HCT116 (cell line): ENCODE measurements around the gene ATOH8. TPM values are rescaled to one million over a fixed set of nuclear protein-coding genes. Genes with fewer than 3 reads are reported as not detected.
"Not testable (repeated sequence)": the region's sequence is repeated elsewhere in the genome, so short reads cannot be mapped to it uniquely, and the experiment has no call there.

ENCODE experiments used
- ATAC-seq: fragments of 200-7000 bp; cut with Tn5 transposase; 2 replicates; pipeline ENCODE4 v1.9.1; 2020; ENCODE audit warnings: mild to moderate bottlenecking, moderate library complexity
- BruUV-seq: library from RNA; stranded (reverse); fragments of 400-500 nt; replicated peaks from 2 replicates; lab custom pipeline; 2021; lab: Mats Ljungman, UMichigan
- CTCF ChIA-PET: fragments of 300-600 bp; sonication (Branson Sonifier 250); formaldehyde crosslinking; loops from one replicate; lab custom pipeline; 2021; ENCODE audit warnings: antibody characterized with exemption; lab: Charles Lee
- POLR2A ChIA-PET: fragments of 300-600, 350-600 bp; sonication (Branson Sonifier 250); formaldehyde crosslinking; loops from one replicate; lab custom pipeline; 2021; ENCODE audit warnings: antibody characterized with exemption; lab: Charles Lee
- RAD21 ChIA-PET, 2 experiments: fragments of 300-600 bp; sonication (Branson Sonifier 250); formaldehyde crosslinking; loops; one replicate each; lab custom pipeline; 2023; ENCODE audit warnings: low total read pairs in 2 of 2; ENCODE audit not compliant: uncharacterized antibody in 2 of 2, unreplicated experiment in 2 of 2, low non-redundant PET in 1 of 2; lab: Charles Lee
- DNase-seq: peaks from one replicate; pipeline ENCODE4 v3.0.0-alpha.2; 2010; ENCODE audit warnings: low read depth, low spot score
- H2AFZ ChIP-seq: fragments of 200-600 bp; shearing (Covaris generic), sonication (generic); 2 replicates; pipeline ENCODE4 v1.6.1; 2017; ENCODE audit warnings: low read depth, mixed run types, mixed read lengths, antibody characterized with exemption, low read length; ENCODE audit not compliant: poor library complexity, severe bottlenecking
- H3K27ac ChIP-seq: 2 replicates; pipeline ENCODE4 v1.5.1; 2012; ENCODE audit warnings: low read depth, low read length
- H3K27me3 ChIP-seq: fragments of 200-600 bp; sonication (generic); 2 replicates; pipeline ENCODE4 v1.6.1; 2016; ENCODE audit warnings: mixed run types, low read length, mixed read lengths; ENCODE audit not compliant: insufficient read depth
- H3K36me3 ChIP-seq, 2 experiments: fragments of 200-500 bp in 1 of 2; fragments of 200-600 bp in 1 of 2; sonication (Bioruptor generic) in 1 of 2; sonication (generic) in 1 of 2; 2 replicates each; pipeline versions ENCODE4 v1.5.1 to v1.6.1; 2014 to 2016; ENCODE audit warnings: low read length in 2 of 2, inconsistent platforms in 1 of 2, mixed read lengths in 1 of 2, mixed run types in 1 of 2; ENCODE audit not compliant: insufficient read depth in 2 of 2, control insufficient read depth in 1 of 2
- H3K4me1 ChIP-seq, 2 experiments: fragments of 200-600 bp in 1 of 2; sonication (generic) in 1 of 2; 2 replicates each; pipeline versions ENCODE4 v1.5.1 to v1.6.1; 2012 to 2017; ENCODE audit warnings: low read length in 2 of 2, inconsistent platforms in 1 of 2, mild to moderate bottlenecking in 1 of 2, mixed read lengths in 1 of 2, mixed run types in 1 of 2, moderate library complexity in 1 of 2; ENCODE audit not compliant: insufficient read depth in 2 of 2, control insufficient read depth in 1 of 2
- H3K4me2 ChIP-seq: fragments of 200-600 bp; sonication (generic); 2 replicates; pipeline ENCODE4 v1.6.1; 2017; ENCODE audit warnings: mixed run types, low read length, mixed read lengths
- H3K4me3 ChIP-seq, 2 experiments: fragments of 200-600 bp in 1 of 2; sonication (generic) in 1 of 2; replicated peaks in 1 of 2; 2 replicates each; pipeline ENCODE4 v1.5.1; 2011 to 2016; ENCODE audit warnings: low read length in 2 of 2, control low read depth in 1 of 2, low read depth in 1 of 2, mild to moderate bottlenecking in 1 of 2, mixed read lengths in 1 of 2, mixed run types in 1 of 2
- H3K79me2 ChIP-seq: fragments of 200-600 bp; sonication (generic); 2 replicates; pipeline ENCODE4 v1.6.1; 2017; ENCODE audit warnings: mild to moderate bottlenecking, mixed run types, low read length, moderate library complexity, mixed read lengths; ENCODE audit not compliant: insufficient read depth
- H3K9ac ChIP-seq: fragments of 200-600 bp; sonication (generic); 2 replicates; pipeline ENCODE4 v1.6.1; 2016; ENCODE audit warnings: low read length, mixed read lengths
- H3K9me2 ChIP-seq: fragments of 200-600 bp; sonication (generic), shearing (Covaris generic); 2 replicates; pipeline ENCODE4 v1.6.1; 2017; ENCODE audit warnings: mixed run types, mild to moderate bottlenecking, moderate library complexity; ENCODE audit not compliant: insufficient read depth
- H3K9me3 ChIP-seq, 2 experiments: fragments of 200-500 bp in 1 of 2; fragments of 200-600 bp in 1 of 2; sonication (Bioruptor generic) in 1 of 2; sonication (generic) in 1 of 2; 2 replicates each; pipeline ENCODE4 v1.6.1; 2014 to 2017; ENCODE audit warnings: low read length in 2 of 2, mixed read lengths in 2 of 2, inconsistent platforms in 1 of 2, low read depth in 1 of 2, mild to moderate bottlenecking in 1 of 2, mixed run types in 1 of 2, moderate library complexity in 1 of 2; ENCODE audit not compliant: control insufficient read depth in 1 of 2, insufficient read depth in 1 of 2
- H4K20me1 ChIP-seq: fragments of 200-600 bp; sonication (generic), shearing (Covaris generic); 2 replicates; pipeline ENCODE4 v1.6.1; 2017; ENCODE audit warnings: mixed run types, mild to moderate bottlenecking, moderate library complexity; ENCODE audit not compliant: insufficient read depth
- CEBPB ChIP-seq: IDR thresholded peaks from 2 replicates; pipeline ENCODE4 v1.6.1; 2012; ENCODE audit warnings: low read depth
- EZH2 ChIP-seq: fragments of 200-600 bp; sonication (generic); IDR thresholded peaks from 2 replicates; pipeline ENCODE4 v1.6.1; 2017; ENCODE audit warnings: antibody characterized with exemption, mixed run types
- POLR2AphosphoS5 ChIP-seq: IDR thresholded peaks from 2 replicates; pipeline ENCODE4 v1.6.1; 2011; ENCODE audit warnings: mild to moderate bottlenecking, low read depth, low read length, moderate library complexity
- SP1 ChIP-seq: IDR thresholded peaks from 2 replicates; pipeline ENCODE4 v1.6.1; 2012; ENCODE audit warnings: low read depth
- YY1 ChIP-seq: IDR thresholded peaks from 2 replicates; pipeline ENCODE4 v1.6.1; 2011; ENCODE audit warnings: low read length, low read depth, moderate library complexity, mild to moderate bottlenecking; ENCODE audit not compliant: insufficient replicate concordance; ENCODE audit errors: extremely low read depth
- intact Hi-C: fragments of 100-400 bp; cut with micrococcal nuclease; formaldehyde crosslinking; loops from 2 replicates; pipeline ENCODE4 v1.10.0; 2022
- total RNA-seq: library from RNA; stranded (reverse); gene quantifications from one replicate; pipeline ENCODE4 v1.2.1, GENCODE V29; 2021; ENCODE audit not compliant: unreplicated experiment
- TF ChIP-seq, protein P1 (sequence below): IDR thresholded peaks from 2 replicates; pipeline ENCODE4 v1.6.1; 2011; ENCODE audit warnings: mild to moderate bottlenecking, low read length, moderate library complexity; ENCODE audit not compliant: insufficient replicate concordance; ENCODE audit errors: extremely low read depth
- TF ChIP-seq, protein P2 (sequence below): IDR thresholded peaks from 2 replicates; pipeline ENCODE4 v1.6.1; 2012
- TF ChIP-seq, protein P3 (sequence below): IDR thresholded peaks from 2 replicates; pipeline ENCODE4 v1.6.1; 2012

The ATOH8 gene
- total RNA-seq, 1 experiment from 2014 or later: 0.74 TPM

DNA sequence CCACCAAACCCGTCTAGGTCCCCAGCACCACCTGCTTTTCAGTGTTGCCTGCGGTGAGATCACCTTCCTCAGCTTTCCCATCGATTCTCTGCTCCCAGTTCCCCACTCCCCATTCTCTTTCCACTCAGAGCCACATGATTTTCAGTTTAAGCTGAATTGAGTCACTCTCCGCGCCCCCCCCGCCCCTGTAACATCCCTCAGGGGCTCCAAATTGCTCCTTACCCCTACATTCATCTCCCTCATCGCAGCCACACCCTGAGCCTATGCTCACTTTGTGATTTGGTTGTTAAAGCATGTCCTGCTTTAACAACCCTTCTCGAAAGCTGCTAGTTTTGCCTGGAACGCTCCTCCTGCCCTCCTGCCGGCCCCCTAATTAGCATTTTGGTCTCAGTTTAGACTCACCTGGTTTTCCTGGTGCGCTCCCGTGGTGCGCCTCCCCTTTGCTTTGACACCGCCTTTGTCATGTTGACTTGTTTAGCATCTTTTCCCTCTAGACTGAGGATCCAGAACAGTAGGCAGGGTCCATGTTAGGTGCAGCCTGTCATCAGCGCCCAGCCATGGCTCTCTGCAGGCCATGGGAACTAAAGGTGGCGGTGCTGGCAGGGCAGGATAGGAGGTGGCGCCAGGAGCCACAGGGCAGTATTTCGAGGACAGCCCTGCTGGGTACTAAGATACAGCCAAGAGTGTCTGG lies 74.2 kb downstream of the ATOH8 start (continued):
- TF ChIP-seq, protein P1, sequence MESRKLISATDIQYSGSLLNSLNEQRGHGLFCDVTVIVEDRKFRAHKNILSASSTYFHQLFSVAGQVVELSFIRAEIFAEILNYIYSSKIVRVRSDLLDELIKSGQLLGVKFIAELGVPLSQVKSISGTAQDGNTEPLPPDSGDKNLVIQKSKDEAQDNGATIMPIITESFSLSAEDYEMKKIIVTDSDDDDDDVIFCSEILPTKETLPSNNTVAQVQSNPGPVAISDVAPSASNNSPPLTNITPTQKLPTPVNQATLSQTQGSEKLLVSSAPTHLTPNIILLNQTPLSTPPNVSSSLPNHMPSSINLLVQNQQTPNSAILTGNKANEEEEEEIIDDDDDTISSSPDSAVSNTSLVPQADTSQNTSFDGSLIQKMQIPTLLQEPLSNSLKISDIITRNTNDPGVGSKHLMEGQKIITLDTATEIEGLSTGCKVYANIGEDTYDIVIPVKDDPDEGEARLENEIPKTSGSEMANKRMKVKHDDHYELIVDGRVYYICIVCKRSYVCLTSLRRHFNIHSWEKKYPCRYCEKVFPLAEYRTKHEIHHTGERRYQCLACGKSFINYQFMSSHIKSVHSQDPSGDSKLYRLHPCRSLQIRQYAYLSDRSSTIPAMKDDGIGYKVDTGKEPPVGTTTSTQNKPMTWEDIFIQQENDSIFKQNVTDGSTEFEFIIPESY: no peak

DNA sequence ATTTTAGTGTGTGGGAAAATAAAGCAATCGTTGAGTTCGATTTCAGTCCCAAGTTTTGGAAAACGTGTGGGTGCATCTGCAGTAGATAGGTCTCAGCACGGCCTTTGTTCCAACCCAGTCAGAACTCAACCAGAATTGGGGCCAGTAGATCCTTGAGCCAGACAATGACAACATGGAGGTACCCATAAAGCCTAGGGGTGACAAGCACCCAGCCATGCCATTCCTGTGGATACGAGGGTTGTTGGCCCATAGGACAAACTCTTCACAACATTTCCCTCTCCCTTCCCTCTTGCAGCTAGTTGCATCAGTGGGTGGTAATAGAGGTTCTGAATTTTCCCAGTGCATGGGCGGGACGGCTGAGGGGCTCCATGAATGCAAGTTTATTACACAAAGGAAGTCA lies 74.9 kb downstream of the ATOH8 start:
- no TSS peak for BruUV-seq
- RAD21 ChIA-PET: no interaction called here
- H3K36me3 ChIP-seq: no peaks in the 10 kb centered on the region
- POLR2A ChIA-PET: interaction anchor here (0.6 kb wide), 1 partner anchor 58 kb away, joined by 3 read pairs; no protein-coding TSS in a partner anchor
- no peaks in the 10 kb centered on the region for H4K20me1 ChIP-seq
- ATAC-seq: no peak
- no peaks in the 10 kb centered on the region for H3K27me3 ChIP-seq
- no peak overlapping the region for H3K9ac ChIP-seq
- H3K4me1 ChIP-seq: peaks cover 3 to 5% of the 10 kb centered on the region in 2 experiments; a peak in 1 of 4 replicates
- H3K27ac ChIP-seq: no peak overlapping the region
- no peaks in the 10 kb centered on the region for H3K9me3 ChIP-seq
- H3K4me2 ChIP-seq: no peak overlapping the region
- CTCF ChIA-PET: interaction anchor here (3.6 kb wide), 1 partner anchor 252 kb away, joined by 95 read pairs; no protein-coding TSS in a partner anchor
- TF ChIP-seq, protein P2, sequence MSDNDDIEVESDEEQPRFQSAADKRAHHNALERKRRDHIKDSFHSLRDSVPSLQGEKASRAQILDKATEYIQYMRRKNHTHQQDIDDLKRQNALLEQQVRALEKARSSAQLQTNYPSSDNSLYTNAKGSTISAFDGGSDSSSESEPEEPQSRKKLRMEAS: no peak
- TF ChIP-seq, protein P3, sequence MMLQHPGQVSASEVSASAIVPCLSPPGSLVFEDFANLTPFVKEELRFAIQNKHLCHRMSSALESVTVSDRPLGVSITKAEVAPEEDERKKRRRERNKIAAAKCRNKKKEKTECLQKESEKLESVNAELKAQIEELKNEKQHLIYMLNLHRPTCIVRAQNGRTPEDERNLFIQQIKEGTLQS: no peak
- TF ChIP-seq YY1: no peak
- TF ChIP-seq POLR2AphosphoS5: no peak
- no peak for TF ChIP-seq SP1
- TF ChIP-seq, protein P1: no peak
- no peak for TF ChIP-seq EZH2
- TF ChIP-seq CEBPB: peak; percentile 59; the same call in 1 of the 2 replicates
- TF ChIP-seq, all 23 proteins: peak for 1
- H3K79me2 ChIP-seq: no peaks in the 10 kb centered on the region
- H2AFZ ChIP-seq: no peak overlapping the region
- DNase-seq: no peak
- H3K9me2 ChIP-seq: no peaks in the 10 kb centered on the region
- H3K4me3 ChIP-seq: no peak overlapping the region
- intact Hi-C loops: no loop called here

DNA sequence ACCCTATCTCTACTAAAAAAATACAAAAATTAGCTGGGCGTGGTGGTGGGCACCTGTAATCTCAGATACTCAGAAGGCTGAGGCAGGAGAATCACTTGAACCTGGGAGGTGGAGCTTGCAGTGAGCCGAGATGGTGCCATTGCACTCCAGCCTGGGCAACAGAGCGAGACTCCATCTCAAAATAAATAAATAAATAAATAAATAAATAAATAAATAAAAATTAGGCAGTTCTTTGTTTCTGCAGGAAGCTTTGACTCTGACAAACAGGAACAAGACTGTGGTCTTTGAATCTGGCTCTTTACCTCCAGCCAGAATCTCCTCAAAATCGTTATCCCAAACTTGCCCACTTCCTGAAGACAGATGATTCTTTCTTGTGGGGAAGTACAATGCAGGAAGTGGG lies 75.6 kb downstream of the ATOH8 start:
- H3K4me1 ChIP-seq, H2AFZ ChIP-seq, H3K36me3 ChIP-seq, BruUV-seq, H3K4me3 ChIP-seq, H3K27me3 ChIP-seq, ATAC-seq, intact Hi-C loops, DNase-seq, H3K79me2 ChIP-seq, H3K4me2 ChIP-seq, POLR2A ChIA-PET, H3K9ac ChIP-seq, H3K9me3 ChIP-seq, H4K20me1 ChIP-seq, H3K27ac ChIP-seq, H3K9me2 ChIP-seq, RAD21 ChIA-PET: not testable (repeated sequence)
- CTCF ChIA-PET: interaction anchor here (1.1 to 1.8 kb wide), 2 partner anchors 14 to 251 kb away, joined by 3 to 5 read pairs; no protein-coding TSS in a partner anchor
